ENCODE results near the gene ABCC8.

- TF ChIP-seq GTF2F1 (IDR thresholded peaks at IDR 0.05; ENCODE audit: low read depth, low read length) = no peak
- TF ChIP-seq SP1 (CRISPR knock-in tag; IDR thresholded peaks at IDR 0.05) = no peak
These were observed 42.6 kb upstream of the ABCC8 start for GRCh38 chr11:17519061-17519885.
